ENCODE data around the gene ZKSCAN1. TPM values are rescaled to one million over a fixed set of nuclear protein-coding genes. Genes with fewer than 3 reads are reported as not detected.

ZKSCAN1 gene
- polyA plus RNA-seq, 3 donors, result 10.9 to 13.0 (median 12.9) TPM

DNA sequence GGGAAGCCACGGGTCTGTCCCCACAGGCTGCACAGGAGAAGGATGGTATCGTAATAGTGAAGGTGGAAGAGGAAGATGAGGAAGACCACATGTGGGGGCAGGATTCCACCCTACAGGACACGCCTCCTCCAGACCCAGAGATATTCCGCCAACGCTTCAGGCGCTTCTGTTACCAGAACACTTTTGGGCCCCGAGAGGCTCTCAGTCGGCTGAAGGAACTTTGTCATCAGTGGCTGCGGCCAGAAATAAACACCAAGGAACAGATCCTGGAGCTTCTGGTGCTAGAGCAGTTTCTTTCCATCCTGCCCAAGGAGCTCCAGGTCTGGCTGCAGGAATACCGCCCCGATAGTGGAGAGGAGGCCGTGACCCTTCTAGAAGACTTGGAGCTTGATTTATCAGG lies 8.1 kb downstream of the ZKSCAN1 start:
- H3K27ac ChIP-seq (ENCODE audit: low read depth, low read length), result no peak overlapping the region
- WGBS, 3 donors, result 75 to 87% (median 87%) methylated on average over 12 of the region's 12 CpGs

DNA sequence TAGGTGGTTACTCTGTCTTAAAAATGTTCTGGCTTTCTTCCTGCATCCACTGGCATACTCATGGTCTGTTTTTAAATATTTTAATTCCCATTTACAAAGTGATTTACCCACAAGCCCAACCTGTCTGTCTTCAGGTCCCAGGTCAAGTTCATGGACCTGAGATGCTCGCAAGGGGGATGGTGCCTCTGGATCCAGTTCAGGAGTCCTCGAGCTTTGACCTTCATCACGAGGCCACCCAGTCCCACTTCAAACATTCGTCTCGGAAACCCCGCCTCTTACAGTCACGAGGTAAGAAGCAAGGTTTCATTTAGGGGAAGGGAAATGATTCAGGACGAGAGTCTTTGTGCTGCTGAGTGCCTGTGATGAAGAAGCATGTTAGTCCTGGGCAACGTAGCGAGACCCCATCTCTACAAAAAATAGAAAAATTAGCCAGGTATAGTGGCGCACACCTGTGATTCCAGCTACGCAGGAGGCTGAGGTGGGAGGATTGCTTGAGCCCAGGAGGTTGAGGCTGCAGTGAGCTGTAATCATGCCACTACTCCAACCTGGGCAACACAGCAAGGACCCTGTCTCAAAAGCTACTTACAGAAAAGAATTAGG lies 8.7 kb downstream of the ZKSCAN1 start:
- H3K27ac ChIP-seq (ENCODE audit: low read depth, low read length), result no peak overlapping the region
- 52 to 89% (median 83%) methylated on average over 12 of the region's 12 CpGs for WGBS, 3 donors

DNA sequence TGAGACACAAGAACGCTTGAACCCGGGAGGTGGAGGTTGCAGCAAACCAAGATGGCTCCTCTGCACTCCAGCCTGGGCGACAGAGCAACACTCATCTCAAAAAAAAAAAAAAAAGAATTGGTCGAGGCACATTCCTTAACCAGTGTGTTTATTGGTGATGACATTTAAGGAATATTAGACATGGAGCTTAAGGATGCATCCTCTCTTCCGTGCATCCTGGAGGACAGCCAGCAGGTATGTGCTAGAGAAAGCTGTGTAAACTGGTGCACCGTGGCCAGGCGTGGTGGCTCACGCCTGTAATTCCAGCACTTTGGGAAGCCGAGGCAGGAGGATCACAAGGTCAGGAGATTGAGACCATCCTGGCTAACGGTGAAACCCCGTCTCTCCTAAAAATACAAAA lies 11.8 kb downstream of the ZKSCAN1 start:
- 84 to 88% (median 88%) methylated on average over 11 of the region's 11 CpGs for WGBS, 3 donors
- no peak overlapping the region for H3K27ac ChIP-seq (ENCODE audit: low read depth, low read length)

DNA sequence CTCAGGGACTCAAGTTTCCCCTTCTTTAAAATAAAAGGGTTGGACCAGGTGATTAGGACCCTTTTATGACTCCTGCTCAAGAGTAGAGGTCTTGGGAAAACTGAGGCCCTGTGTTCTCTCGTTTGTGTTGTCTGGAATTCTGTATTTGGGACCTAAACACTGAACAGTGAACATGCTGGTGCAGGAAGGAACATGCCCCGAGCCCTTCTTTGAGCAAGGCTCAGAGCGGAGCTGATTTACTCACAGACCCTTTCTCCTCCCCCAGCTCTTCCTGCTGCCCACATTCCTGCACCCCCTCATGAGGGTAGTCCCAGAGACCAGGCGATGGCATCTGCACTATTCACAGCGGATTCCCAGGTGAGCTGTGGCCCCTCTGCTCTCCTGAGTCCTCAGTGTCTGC lies 14.2 kb downstream of the ZKSCAN1 start:
- no peak overlapping the region for H3K27ac ChIP-seq (ENCODE audit: low read depth, low read length)
- 82 to 90% (median 88%) methylated on average over 5 of the region's 5 CpGs for WGBS, 3 donors

DNA sequence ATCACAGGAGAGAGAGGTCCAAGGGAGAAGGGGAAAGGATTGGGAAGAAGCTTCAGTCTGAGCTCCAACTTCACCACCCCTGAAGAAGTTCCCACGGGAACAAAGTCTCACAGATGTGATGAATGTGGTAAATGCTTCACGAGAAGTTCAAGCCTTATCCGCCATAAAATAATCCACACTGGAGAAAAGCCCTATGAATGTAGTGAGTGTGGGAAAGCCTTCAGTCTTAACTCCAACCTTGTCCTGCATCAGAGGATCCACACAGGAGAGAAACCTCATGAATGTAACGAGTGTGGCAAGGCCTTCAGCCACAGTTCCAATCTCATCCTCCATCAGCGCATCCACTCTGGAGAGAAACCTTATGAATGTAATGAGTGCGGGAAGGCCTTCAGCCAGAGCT lies 18.1 kb downstream of the ZKSCAN1 start:
- H3K27ac ChIP-seq (ENCODE audit: low read depth, low read length), result no peak overlapping the region
- 89 to 94% (median 92%) methylated on average over 6 of the region's 6 CpGs for WGBS, 3 donors

DNA sequence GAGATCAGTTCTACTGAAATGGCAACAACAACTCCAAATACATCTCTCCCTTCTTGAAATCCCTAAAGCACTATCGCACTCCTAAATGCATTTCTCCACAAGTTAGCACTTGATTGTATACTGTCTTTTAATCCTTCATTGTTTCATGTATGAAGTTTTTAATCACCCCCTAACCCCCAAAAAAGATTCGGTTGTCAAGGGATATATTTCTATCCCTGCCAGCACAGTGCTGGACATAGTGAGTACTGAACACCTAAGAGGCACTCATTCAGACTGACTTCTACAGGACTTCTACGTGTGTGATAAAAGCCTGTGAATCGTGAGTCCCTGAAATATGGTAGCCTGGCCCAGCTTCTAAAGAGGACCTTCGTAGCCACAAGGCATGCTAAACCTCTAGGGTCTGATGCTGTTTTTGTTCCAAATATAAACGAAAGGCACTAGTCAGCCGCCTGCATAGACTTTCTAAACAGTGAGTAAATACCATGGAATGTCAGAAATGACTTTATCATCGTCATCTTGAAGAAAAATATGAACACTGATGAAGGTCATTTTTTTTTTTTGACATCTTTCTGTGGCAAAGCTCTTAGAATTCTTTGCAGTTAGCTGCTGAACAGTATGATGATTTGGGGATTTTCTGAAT lies 19.6 kb downstream of the ZKSCAN1 start:
- WGBS, 3 donors, result 59 to 85% (median 73%) methylated on average over 8 of the region's 8 CpGs
- no peak overlapping the region for H3K27ac ChIP-seq (ENCODE audit: low read depth, low read length)

DNA sequence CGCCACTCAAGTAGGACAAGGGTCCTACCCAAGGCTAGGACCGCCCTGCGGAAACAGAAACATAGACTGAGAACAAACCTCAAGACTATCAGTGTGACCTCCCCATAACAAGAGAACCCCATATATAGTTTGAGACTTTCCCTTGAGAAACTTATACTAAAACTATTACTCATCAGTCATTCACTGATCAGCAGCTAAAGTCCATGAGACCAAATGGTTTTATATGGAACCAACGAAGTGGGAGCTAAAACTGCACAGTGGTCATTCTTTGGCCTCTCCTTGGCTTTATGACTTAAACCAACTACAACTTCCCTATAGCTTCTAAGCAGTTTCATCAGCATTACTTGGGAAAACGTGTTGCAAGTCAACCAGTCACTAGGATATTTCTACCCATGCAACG lies 20.5 kb downstream of the ZKSCAN1 start:
- 85 to 88% (median 87%) methylated on average over 6 of the region's 6 CpGs for WGBS, 3 donors
- H3K27ac ChIP-seq (ENCODE audit: low read depth, low read length), result no peak overlapping the region

DNA sequence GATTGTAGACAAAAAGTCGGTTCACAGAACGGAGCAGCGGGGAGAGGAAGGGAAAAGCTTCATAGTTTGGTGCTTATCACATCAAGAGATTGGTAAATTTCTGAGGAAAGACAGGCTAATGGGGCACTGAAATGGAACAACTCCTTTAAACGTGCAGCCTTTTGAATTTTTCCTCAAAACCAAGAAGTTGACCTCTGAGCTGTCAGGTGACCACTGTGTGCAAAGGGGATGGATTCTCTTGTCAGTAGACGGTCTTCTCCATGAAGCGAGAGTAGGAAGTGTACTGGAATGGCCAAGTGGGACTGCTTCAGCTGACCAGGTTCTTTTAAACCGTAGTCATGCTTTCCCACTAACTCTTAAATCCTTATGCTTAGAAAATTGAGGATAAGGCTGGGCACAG lies 22.9 kb downstream of the ZKSCAN1 start:
- H3K27ac ChIP-seq (ENCODE audit: low read depth, low read length), result no peak overlapping the region
- WGBS, 3 donors, result 88 to 93% (median 91%) methylated on average over 7 of the region's 7 CpGs

DNA sequence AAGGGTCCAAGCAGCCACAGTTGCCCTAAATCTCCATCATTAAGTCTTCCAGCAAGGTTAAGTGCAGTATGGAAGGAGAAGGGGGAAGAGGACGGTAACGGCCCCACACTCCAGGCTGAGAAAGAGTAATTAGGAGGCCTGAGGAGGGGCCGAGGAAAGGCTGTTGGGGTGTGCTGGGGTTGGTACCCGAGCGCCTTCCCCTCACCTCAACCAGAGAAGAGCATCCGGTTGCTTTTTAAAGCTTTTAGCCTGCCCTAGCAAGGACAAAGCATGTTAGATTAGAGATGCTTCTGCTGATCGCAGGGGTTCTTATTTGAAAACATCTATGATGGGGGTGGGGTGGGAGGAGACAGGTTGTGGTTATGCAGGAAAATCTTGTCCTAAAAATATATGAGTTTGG lies 25.2 kb downstream of the ZKSCAN1 start:
- WGBS, 3 donors, result 48 to 85% (median 52%) methylated on average over 7 of the region's 7 CpGs

DNA sequence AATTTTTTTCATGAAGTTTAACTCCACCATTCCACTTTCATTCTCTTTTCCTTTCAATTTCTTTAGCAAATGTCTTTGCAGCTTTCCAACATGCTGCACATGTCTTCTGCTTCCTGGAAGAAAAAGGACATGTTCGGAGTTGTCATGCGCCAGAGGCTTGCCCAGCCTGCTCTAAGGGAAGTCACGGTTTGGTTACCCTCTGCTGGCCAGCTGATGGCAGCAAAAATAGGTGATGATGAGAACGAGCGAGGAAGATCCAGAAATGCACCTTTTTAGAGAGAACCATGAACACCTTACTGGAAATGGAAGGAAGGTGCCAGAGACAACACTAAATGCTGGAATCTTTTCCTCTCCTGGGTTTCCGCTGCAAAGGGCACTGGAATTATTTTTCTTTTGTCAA lies 29.3 kb downstream of the ZKSCAN1 start:
- 47 to 52% (median 51%) methylated on average over 6 of the region's 6 CpGs for WGBS, 3 donors
- no peak overlapping the region for H3K27ac ChIP-seq (ENCODE audit: low read depth, low read length)

More for the DNA sequence above, 25.2 kb downstream of the ZKSCAN1 start:
- H3K27ac ChIP-seq (ENCODE audit: low read depth, low read length), result no peak overlapping the region

DNA sequence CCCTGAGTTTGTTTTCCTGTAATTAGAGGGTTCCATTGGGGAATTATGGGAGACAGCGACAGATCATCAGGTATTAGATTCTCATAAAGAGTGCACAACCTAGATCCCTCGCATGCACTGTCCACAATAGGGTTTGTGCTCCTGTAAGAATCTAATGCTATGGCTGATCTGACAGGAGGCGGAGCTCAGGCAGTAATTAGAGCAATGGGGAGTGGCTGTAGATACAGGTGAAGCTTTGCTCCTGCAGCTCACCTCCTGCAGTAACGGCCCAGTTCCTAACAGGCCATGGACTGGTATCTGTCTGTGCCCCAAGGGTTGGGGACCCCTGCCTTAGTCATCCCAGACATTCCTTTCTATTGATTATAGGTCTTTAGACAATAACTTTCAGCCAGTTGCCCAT lies 33.3 kb downstream of the ZKSCAN1 start:
- 76 to 95% (median 93%) methylated on average over 4 of the region's 4 CpGs for WGBS, 3 donors
- no peak overlapping the region for H3K27ac ChIP-seq (ENCODE audit: low read depth, low read length)

DNA sequence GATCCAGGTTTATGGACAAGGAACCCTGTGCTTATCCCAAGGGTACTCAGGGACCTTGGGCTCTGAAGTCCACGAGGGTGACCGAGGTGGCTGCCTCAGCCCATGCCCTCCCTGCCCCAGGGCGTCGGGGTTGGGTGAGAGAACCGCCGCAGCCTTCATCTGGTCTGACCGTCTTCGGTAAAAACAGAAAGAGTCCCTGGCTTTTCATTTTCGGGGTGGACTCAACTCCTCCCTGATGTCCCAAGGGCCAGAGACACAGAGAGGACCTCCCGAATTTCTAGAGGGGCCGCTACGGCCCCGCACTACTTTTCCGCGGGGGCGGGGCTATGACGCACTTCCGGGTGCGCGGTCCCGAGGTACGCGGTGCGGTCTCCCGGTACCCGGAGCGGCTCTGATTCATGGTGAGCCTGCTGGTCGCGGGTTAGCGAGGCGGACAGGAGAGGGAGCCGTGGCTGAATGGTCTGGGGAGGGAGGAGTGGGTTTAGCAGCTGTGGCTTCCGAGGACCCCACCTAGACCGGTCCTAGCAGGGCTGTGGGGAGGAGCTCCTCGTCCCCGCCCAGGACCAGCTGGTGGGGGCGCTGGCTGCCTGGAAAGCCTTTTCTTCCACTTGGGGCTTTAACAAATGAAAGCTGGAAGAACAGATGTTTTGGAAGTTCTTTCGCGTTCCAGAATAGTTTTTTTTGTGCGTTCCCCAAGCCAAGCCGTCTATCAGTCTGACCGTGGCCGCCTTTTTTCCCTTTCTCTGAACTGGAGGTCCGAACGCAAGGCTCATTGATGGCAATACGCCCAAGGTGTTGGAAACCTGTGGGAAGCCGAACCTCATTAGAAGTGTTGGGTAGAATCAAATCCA lies 34.3 kb downstream of the ZKSCAN1 start, which contains the start of gene ZSCAN21:
TSS of gene ZSCAN21 (plus strand) at position 334 of the 851 bp plus-strand sequence. CDS start 7,233 bp downstream, outside the sequence.
- WGBS, 3 donors, result 0 to 1% (median 1%) methylated on average over 47 of the region's 47 CpGs
- H3K27ac ChIP-seq (ENCODE audit: low read depth, low read length), result peak within 1 kb of the TSS; percentile 1

DNA sequence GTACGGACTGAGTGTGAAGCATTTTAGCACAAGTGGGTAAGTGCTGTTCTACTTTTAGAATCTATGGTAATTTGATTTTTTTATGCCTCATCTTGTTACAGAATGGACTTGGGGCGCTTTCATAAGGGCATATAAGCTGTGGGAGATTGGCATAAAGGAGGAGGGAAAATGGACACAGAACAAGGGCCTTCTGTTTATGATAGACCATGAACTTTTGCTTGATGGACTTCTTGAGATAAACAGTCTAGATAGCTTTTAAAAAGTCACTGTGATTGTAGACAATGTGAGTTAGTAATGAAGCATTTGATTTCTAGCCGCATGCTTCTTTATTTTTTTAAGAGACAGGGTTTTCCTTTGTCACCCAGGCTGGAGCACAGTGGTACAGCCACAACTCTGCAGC lies 36.2 kb downstream of the ZKSCAN1 start:
- 78 to 91% (median 87%) methylated on average over 3 of the region's 3 CpGs for WGBS, 3 donors
- no peak overlapping the region for H3K27ac ChIP-seq (ENCODE audit: low read depth, low read length)

DNA sequence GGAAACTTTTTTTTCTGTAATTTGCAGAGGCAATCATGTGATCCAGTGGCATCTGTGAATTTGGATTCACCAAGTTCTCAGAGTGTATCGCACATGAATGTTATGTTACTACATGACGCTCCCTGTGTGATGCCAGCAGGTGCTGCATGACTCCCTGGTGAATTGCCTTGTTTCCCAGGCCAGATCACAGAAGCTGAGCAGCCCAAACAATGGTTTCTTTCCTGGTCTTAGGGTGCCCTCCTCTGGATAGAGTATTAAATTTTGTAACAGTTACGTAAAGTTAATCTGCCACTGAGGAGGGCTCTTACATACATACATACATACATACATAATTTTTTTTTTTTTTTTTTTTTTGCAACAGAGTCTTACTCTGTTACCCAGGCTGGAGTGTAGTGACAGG lies 37.8 kb downstream of the ZKSCAN1 start:
- WGBS, 3 donors, result 20 to 59% (median 38%) methylated on average over 3 of the region's 3 CpGs
- H3K27ac ChIP-seq (ENCODE audit: low read depth, low read length), result no peak overlapping the region

DNA sequence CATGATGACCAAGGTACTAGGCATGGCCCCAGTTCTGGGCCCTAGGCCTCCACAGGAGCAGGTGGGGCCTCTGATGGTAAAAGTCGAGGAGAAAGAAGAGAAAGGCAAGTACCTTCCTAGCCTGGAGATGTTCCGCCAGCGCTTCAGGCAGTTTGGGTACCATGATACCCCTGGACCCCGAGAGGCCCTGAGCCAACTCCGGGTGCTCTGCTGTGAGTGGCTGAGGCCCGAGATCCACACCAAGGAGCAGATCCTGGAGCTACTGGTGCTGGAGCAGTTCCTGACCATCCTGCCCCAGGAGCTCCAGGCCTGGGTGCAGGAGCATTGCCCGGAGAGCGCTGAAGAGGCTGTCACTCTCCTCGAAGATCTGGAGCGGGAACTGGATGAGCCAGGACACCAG lies 41.6 kb downstream of the ZKSCAN1 start:
- WGBS, 3 donors, result 95 to 96% (median 95%) methylated on average over 10 of the region's 10 CpGs
- H3K27ac ChIP-seq (ENCODE audit: low read depth, low read length), result no peak overlapping the region

DNA sequence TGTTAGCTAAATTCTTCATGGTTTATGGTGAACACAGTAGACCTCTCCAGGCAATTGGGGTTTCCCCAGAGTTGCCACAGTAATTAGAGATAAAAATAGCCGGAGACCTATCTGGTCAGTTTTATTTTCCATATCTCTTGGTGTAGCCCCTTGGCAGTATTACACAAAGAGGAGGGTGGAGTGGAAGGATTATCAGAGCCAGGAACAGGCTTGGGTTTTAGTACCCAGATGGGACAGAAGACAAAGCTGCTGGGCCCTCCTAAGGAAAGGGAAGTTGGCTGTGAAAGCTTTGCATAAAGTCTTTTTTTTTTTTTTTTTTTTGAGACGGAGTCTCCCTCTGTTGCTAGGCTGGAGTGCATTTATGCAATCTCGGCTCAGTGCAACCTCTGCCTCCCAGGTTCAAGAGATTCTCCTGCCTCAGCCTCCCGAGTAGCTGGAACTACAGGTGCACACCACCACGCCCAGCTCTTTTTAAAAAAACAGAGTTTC lies 43.9 kb downstream of the ZKSCAN1 start:
- H3K27ac ChIP-seq (ENCODE audit: low read depth, low read length), result no peak overlapping the region
- 82 to 85% (median 83%) methylated on average over 5 of the region's 5 CpGs for WGBS, 3 donors

DNA sequence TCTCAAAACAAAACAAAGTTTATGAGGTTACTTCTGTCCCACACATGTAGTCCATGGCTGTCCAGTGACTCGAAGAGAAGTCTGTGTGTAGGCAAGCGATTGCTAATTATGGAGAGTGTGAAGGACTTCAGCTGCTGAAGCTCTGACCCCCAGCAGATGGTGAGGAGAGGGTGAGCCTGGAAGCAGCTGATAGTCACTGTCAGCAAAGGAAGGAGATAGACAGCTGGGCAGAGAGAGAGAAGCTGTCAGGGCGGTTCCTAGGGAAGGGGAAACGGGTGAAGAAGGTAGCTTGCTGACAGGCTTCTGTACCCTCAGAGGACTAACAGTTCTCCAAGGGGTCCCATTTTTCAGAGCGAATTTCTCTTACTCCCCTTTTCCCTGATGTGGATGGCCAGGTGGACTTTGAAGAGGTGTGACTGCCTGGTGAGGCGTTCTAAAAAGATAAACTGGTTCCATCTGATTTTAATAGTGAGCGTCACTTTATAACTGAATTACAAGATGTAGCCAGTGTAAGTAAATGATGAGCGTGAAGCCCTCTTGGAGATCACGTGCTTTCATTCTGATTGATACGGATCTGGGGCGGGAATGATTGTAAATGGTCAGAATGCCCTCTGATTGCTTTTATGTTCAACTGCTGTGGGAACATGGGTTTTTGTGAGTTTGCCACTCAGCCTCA lies 46.3 kb downstream of the ZKSCAN1 start:
- no peak overlapping the region for H3K27ac ChIP-seq (ENCODE audit: low read depth, low read length)
- 92 to 95% (median 94%) methylated on average over 11 of the region's 11 CpGs for WGBS, 3 donors

DNA sequence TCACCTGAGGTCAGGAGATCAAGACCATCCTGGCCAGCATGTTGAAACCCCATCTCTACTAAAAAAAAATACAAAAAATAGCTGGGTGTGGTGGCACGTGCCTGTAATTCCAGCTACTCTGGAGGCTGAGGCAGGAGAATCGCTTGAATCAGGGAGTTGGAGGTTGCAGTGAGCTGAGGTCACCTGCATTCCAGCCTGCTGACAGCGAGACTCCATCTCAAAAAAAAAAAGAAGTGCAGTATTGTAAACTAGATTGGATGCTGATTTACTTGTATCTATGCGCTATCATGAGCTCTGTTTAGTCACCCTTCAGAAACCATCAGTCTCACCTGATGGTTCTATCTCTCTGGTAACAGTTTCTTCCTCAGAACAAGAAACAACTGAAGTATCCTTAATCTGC lies 48.0 kb downstream of the ZKSCAN1 start:
- WGBS, 3 donors, result 94 to 98% (median 94%) methylated on average over 4 of the region's 4 CpGs

DNA sequence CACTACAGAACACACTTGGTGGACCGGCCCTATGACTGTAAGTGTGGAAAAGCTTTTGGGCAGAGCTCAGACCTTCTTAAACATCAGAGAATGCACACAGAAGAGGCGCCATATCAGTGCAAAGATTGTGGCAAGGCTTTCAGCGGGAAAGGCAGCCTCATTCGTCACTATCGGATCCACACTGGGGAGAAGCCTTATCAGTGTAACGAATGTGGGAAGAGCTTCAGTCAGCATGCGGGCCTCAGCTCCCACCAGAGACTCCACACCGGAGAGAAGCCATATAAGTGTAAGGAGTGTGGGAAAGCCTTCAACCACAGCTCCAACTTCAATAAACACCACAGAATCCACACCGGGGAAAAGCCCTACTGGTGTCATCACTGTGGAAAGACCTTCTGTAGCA lies 48.8 kb downstream of the ZKSCAN1 start:
- 81 to 89% (median 87%) methylated on average over 9 of the region's 9 CpGs for WGBS, 3 donors
- no peak overlapping the region for H3K27ac ChIP-seq (ENCODE audit: low read depth, low read length)

More for the DNA sequence above, 48.0 kb downstream of the ZKSCAN1 start:
- H3K27ac ChIP-seq (ENCODE audit: low read depth, low read length), result no peak overlapping the region

Measured in adipose tissue (tissue), 3 donors.